RWPE1 (cell line): ENCODE measurements around the gene SFT2D1.

Source experiments
- CTCF ChIA-PET: fragments of 350-600 bp; sonication (Branson Sonifier 250); formaldehyde crosslinking; extraction: SDS; loops from one replicate; lab custom pipeline; 2021; lab: Yijun Ruan, JAX
- POLR2A ChIA-PET: fragments of 400-600 bp; formaldehyde crosslinking; extraction: SDS; loops from one replicate; lab custom pipeline; 2020; ENCODE audit warnings: antibody characterized with exemption; ENCODE audit not compliant: low non-redundant PET; lab: Yijun Ruan, JAX
- DNase-seq: peaks from one replicate; pipeline ENCODE4 v3.0.0; 2012; ENCODE audit warnings: low spot score
- H3K27ac ChIP-seq: fragments of 450-650 bp; 2 replicates; pipeline ENCODE4 v1.5.1; 2017
- TF ChIP-seq, protein P1 (sequence below): fragments of 450-650 bp; conservative IDR thresholded peaks from 2 replicates; pipeline ENCODE4 v1.5.1; 2017; ENCODE audit warnings: low read depth, mild to moderate bottlenecking

The SFT2D1 gene

DNA sequence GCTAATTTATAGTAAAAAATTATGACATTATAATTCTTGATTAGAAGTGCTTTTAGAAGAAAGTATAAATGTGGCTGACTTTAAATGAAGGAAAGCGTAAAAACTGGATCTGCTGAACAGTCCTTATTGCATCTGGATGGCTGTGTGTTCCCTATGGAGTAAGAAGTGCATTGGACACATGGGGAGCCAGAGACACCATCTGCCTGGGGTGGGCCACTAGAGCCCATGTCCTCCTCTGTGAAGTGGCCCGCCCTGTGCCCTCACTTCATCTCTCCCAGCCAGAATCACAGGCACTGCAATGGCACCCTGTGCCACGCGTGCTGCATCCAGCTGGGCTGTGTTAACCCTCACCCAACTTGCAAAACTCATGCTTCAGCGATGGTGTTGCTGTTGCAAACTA lies 13.2 kb upstream of the SFT2D1 start:
- DNase-seq = no peak
- ChIA-PET POLR2A (no interaction called here), CTCF (interaction anchor here (1.0 kb wide), 1 partner anchor 45 kb away, joined by 5 read pairs; no protein-coding TSS in a partner anchor)
- TF ChIP-seq, protein P1, sequence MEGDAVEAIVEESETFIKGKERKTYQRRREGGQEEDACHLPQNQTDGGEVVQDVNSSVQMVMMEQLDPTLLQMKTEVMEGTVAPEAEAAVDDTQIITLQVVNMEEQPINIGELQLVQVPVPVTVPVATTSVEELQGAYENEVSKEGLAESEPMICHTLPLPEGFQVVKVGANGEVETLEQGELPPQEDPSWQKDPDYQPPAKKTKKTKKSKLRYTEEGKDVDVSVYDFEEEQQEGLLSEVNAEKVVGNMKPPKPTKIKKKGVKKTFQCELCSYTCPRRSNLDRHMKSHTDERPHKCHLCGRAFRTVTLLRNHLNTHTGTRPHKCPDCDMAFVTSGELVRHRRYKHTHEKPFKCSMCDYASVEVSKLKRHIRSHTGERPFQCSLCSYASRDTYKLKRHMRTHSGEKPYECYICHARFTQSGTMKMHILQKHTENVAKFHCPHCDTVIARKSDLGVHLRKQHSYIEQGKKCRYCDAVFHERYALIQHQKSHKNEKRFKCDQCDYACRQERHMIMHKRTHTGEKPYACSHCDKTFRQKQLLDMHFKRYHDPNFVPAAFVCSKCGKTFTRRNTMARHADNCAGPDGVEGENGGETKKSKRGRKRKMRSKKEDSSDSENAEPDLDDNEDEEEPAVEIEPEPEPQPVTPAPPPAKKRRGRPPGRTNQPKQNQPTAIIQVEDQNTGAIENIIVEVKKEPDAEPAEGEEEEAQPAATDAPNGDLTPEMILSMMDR = no peak
- H3K27ac ChIP-seq = no peak overlapping the region

DNA sequence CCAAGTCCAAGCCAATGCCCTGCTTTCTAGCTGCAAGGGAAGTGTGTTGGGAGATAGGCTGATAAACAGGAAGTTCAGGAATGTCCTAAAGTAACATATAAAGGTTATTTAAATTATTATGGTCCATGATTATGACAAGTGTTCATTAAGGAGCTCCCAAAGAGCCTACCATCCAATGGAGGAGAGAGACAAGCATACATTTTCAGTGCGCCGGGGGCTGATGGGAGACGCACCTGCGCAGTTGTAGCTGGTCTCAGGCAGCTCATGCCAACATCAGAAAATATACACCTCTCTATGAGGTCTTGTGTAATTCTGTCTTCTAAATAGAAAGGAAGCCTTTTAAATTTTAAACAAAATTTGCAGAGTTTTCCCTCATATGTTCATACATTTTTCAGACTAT lies 12.6 kb upstream of the SFT2D1 start:
- CTCF ChIA-PET = interaction anchor here (1.0 kb wide), 1 partner anchor 46 kb away, joined by 5 read pairs; no protein-coding TSS in a partner anchor
- POLR2A ChIA-PET = no interaction called here
- TF ChIP-seq, protein P1 = no peak
- H3K27ac ChIP-seq = no peak overlapping the region
- no peak for DNase-seq

DNA sequence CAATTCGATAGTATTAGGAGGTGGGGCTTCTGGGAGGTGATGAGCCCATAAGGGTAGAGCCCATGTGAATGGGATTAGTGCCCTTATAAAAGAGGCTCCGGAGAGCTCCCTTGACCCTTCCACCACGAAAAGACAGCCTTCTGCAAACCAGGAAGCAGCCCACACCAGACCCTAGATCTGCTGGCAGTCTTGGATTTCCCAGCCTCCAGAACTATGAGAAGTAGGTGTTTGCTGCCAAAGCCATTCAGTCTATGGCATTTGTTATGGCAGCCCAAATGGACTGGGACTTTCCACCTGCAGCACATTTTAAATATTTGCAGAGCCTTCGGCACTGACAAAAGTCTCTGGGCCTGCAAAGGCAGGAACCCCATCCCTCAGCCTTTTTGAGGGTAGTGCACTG lies 11.8 kb upstream of the SFT2D1 start:
- CTCF ChIA-PET = no interaction called here
- DNase-seq = no peak
- no peak overlapping the region for H3K27ac ChIP-seq
- POLR2A ChIA-PET = no interaction called here
- TF ChIP-seq, protein P1 = no peak

DNA sequence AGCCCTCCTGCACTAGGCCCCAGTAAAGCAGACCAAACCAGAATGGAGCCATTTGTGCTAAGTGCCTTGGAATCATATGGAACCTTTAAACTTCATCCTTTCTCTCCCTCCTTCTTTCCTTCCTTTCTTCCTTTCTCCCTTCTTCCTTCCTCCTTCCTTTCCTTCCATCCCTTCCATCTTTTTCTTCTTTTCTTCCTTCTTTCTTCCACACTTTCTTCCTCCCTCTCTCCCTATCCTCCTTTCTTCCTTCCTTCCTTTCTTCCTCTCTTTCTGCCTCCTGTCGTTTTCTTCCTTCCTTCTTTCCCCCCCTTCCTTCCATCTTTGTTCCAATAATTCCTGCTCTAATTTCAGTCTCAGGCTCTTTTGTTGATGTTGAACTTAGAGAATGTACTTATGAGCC lies 11.2 kb upstream of the SFT2D1 start:
- H3K27ac ChIP-seq = no peak overlapping the region
- no peak for DNase-seq
- POLR2A ChIA-PET = no interaction called here
- CTCF ChIA-PET = no interaction called here
- TF ChIP-seq, protein P1 = no peak

DNA sequence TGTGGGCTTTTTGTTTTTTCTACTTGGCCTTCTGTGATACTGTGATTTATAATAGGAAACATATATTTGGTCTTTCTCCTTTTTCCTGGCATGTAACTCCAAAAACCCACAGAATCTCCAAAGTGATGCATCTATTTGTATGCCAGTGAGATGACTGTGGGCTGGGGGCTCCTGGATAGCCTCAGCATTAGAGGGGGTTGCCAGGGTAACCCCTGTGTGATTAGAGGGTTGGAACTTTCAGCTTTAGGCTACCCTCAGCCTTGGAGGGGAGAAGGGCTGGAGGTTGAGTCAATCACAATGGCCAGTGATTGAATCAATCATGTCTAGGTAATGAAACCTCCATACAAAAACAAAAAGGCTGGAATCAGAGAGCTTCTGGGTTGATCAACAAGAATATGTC lies 10.6 kb upstream of the SFT2D1 start:
- DNase-seq = no peak
- POLR2A ChIA-PET = no interaction called here
- H3K27ac ChIP-seq = no peak overlapping the region
- CTCF ChIA-PET = interaction anchor here (0.6 kb wide), 2 partner anchors 29 to 55 kb away, joined by 3 to 4 read pairs; no protein-coding TSS in a partner anchor
- TF ChIP-seq, protein P1 = no peak

DNA sequence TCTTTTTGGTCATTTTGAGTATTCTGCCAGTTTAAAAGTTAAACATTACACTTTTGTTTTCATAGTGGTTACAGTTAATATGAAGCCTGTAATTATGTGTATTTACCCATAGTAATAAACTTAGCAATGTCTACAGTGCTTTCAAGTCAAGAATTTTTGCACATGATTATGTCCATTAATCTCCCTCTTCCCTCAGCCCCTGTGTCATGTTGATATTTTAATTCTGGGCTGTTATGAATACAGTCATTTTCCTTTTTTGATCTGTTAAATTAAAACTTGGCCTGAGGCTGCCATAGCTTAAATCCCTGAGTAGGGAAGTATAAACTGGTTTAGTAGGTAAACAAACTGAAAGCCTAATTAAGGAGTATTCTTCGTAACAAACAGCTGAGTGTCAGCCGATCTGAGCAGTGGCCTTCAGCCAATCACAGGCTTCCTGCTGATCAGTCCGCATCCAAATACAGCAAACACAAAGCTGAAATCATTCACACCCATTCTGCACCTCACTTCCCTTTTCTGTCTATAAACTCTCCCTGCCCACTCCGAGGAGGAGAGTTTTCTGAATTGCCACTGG lies 9.5 kb upstream of the SFT2D1 start:
- H3K27ac ChIP-seq = no peak overlapping the region
- ChIA-PET POLR2A (no interaction called here), CTCF (interaction anchor here (0.5 kb wide), 1 partner anchor 38 kb away, joined by 7 read pairs; no protein-coding TSS in a partner anchor)
- TF ChIP-seq, protein P1 = no peak
- peak; percentile 10 for DNase-seq
